A549 (cell line): ENCODE measurements around the gene PEX7.

Source experiments
- CEBPB ChIP-seq, 2 experiments: fragments of >200 bp in 1 of 2; sonication (Bioruptor Twin) in 1 of 2; formaldehyde crosslinking in 1 of 2; IDR thresholded peaks; 2 replicates each; pipeline ENCODE4 v1.6.1; 2012 to 2016
- CHD2 ChIP-seq: fragments of 150-350 bp; IDR thresholded peaks from 2 replicates; pipeline ENCODE4 v1.6.1; 2014; ENCODE audit warnings: low read length; ENCODE audit not compliant: partially characterized antibody
- CTCF ChIP-seq: fragments of >200 bp; sonication (Bioruptor Twin); formaldehyde crosslinking; IDR thresholded peaks from 3 replicates; pipeline ENCODE4 v1.5.1; 2016
- HMGXB4 ChIP-seq: fragments of 250-450 bp; sonication (Bioruptor Pico); IDR thresholded peaks from 2 replicates; pipeline ENCODE4 v1.5.0; 2021; ENCODE audit warnings: mild to moderate bottlenecking, moderate library complexity, borderline replicate concordance
- JUNB ChIP-seq: fragments of >200 bp; sonication (Bioruptor Twin); formaldehyde crosslinking; IDR thresholded peaks from 2 replicates; pipeline ENCODE4 v1.6.1; 2016
- MAFK ChIP-seq: fragments of 450-650 bp; IDR thresholded peaks from 2 replicates; pipeline ENCODE4 v1.6.1; 2014; ENCODE audit not compliant: partially characterized antibody
- RAD21 ChIP-seq, 2 experiments: fragments of >200 bp in 1 of 2; sonication (Bioruptor Twin) in 1 of 2; formaldehyde crosslinking in 1 of 2; IDR thresholded peaks in 1 of 2; conservative IDR thresholded peaks in 1 of 2; 2 replicates in 1 of 2; 3 replicates in 1 of 2; pipeline ENCODE4 v1.6.1; 2012 to 2018; ENCODE audit warnings: inconsistent platforms in 1 of 2
- RCOR1 ChIP-seq: fragments of 150-350 bp; IDR thresholded peaks from 2 replicates; pipeline ENCODE4 v1.6.1; 2014; ENCODE audit warnings: antibody characterized with exemption, low read length, low read depth

- TF ChIP-seq CEBPB (IDR thresholded peaks at IDR 0.05), result no peak
- no peak for TF ChIP-seq CHD2
- TF ChIP-seq JUNB, result no peak
- no peak for TF ChIP-seq CTCF
- no peak for TF ChIP-seq RAD21 (conservative IDR thresholded peaks at IDR 0.05 in 1 of 2, IDR thresholded peaks at IDR 0.05 in 1 of 2)
- TF ChIP-seq RCOR1, result no peak
- no peak for TF ChIP-seq HMGXB4 (CRISPR knock-in tag)
- no peak for TF ChIP-seq MAFK
Measured at GRCh38 chr6:136820561-136820960, 1.8 kb upstream of the PEX7 start.
